WTC11 (cell line): Measurements from ENCODE around the gene CNOT8.

ENCODE experiments used
- ATF1 ChIP-seq: sonication (generic); formaldehyde crosslinking; IDR thresholded peaks from 2 replicates; pipeline ENCODE4 v1.8.1; 2023; ENCODE audit warnings: mild to moderate bottlenecking, moderate library complexity, missing genetic modification reagents
- CREB1 ChIP-seq: sonication (generic); formaldehyde crosslinking; IDR thresholded peaks from 2 replicates; pipeline ENCODE4 v1.8.0; 2023; ENCODE audit warnings: mild to moderate bottlenecking, missing genetic modification reagents
- FOXK1 ChIP-seq: sonication (generic); formaldehyde crosslinking; IDR thresholded peaks from 2 replicates; pipeline ENCODE4 v1.8.0; 2022; ENCODE audit warnings: mild to moderate bottlenecking, moderate library complexity, missing genetic modification reagents
- SP1 ChIP-seq: sonication (generic); formaldehyde crosslinking; conservative IDR thresholded peaks from 2 replicates; pipeline ENCODE4 v1.8.1; 2022; ENCODE audit warnings: missing genetic modification reagents
- ZNF121 ChIP-seq: sonication (generic); formaldehyde crosslinking; IDR thresholded peaks from 2 replicates; pipeline ENCODE4 v1.8.0; 2023; ENCODE audit warnings: missing genetic modification reagents
- ZNF416 ChIP-seq: fragments of 250-450 bp; sonication (Bioruptor Pico); IDR thresholded peaks from 2 replicates; pipeline ENCODE4 v1.9.0; 2021; ENCODE audit warnings: mild to moderate bottlenecking, inconsistent platforms
- TF ChIP-seq, protein P1 (sequence below): fragments of 200-600 bp; IDR thresholded peaks from 2 replicates; pipeline ENCODE4 v1.8.0; 2022; ENCODE audit warnings: antibody characterized with exemption
- TF ChIP-seq, protein P2 (sequence below): sonication (generic); formaldehyde crosslinking; IDR thresholded peaks from 2 replicates; pipeline ENCODE4 v1.8.0; 2022; ENCODE audit warnings: missing genetic modification reagents
- TF ChIP-seq, protein P3 (sequence below): sonication (generic); formaldehyde crosslinking; IDR thresholded peaks from 2 replicates; pipeline ENCODE4 v1.8.1; 2023; ENCODE audit warnings: mild to moderate bottlenecking, missing genetic modification reagents
- TF ChIP-seq, protein P4 (sequence below): sonication (generic); formaldehyde crosslinking; IDR thresholded peaks from 2 replicates; pipeline ENCODE4 v1.8.1; 2023; ENCODE audit warnings: mild to moderate bottlenecking, missing genetic modification reagents, moderate library complexity
- TF ChIP-seq, protein P5 (sequence below): sonication (generic); formaldehyde crosslinking; IDR thresholded peaks from 2 replicates; pipeline ENCODE4 v1.8.1; 2023; ENCODE audit warnings: mild to moderate bottlenecking, missing genetic modification reagents
- TF ChIP-seq, protein P6 (sequence below): sonication (generic); formaldehyde crosslinking; IDR thresholded peaks from 2 replicates; pipeline ENCODE4 v1.8.1; 2022; ENCODE audit warnings: mild to moderate bottlenecking, moderate library complexity, missing genetic modification reagents

DNA sequence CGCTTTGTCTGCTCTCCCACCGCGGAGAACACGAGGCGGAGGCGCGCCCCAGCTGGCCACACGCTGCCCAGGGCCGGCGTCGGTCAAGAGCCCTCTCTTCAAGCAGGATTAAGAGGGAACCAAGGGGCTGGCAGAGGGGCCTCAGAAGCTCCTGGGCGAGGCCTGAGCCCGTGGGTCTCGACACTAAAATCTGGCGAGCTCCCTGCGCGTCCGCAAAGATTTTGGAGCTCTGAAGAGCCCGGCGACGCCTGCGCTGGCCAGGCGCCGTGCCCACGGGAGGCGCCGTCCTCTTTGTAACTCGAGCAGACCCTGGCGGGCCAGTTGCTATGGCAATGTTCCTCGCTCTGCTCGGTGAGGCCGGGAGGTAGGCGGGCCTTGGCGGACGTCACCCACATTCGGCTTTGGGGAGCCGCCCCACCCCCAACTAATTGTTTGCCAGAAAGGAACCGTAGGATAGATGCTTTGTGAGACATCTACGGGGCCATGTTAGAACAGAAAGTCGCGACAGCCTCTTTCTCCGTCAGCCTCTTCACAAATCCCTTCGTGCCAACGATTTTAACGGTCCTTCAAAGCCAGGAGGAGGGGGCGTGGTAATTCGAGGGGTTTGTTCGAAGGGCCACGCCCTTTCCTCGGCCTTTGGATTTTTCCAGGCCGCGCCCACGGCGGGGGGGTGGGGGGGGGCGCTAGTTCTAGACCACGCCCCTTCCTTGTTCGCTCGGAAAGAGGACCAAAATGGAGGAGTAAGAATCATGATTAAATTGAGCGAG lies 714 bp upstream of the CNOT8 start:
- TF ChIP-seq, protein P1, sequence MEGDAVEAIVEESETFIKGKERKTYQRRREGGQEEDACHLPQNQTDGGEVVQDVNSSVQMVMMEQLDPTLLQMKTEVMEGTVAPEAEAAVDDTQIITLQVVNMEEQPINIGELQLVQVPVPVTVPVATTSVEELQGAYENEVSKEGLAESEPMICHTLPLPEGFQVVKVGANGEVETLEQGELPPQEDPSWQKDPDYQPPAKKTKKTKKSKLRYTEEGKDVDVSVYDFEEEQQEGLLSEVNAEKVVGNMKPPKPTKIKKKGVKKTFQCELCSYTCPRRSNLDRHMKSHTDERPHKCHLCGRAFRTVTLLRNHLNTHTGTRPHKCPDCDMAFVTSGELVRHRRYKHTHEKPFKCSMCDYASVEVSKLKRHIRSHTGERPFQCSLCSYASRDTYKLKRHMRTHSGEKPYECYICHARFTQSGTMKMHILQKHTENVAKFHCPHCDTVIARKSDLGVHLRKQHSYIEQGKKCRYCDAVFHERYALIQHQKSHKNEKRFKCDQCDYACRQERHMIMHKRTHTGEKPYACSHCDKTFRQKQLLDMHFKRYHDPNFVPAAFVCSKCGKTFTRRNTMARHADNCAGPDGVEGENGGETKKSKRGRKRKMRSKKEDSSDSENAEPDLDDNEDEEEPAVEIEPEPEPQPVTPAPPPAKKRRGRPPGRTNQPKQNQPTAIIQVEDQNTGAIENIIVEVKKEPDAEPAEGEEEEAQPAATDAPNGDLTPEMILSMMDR, result no peak
- no peak for TF ChIP-seq ZNF416 (CRISPR knock-in tag)
- TF ChIP-seq ZNF121 (CRISPR knock-in tag), result no peak
- peak; percentile 68; the same call in 1 of the 2 replicates for TF ChIP-seq FOXK1
- TF ChIP-seq CREB1 (CRISPR knock-in tag), result no peak
- TF ChIP-seq, protein P2, sequence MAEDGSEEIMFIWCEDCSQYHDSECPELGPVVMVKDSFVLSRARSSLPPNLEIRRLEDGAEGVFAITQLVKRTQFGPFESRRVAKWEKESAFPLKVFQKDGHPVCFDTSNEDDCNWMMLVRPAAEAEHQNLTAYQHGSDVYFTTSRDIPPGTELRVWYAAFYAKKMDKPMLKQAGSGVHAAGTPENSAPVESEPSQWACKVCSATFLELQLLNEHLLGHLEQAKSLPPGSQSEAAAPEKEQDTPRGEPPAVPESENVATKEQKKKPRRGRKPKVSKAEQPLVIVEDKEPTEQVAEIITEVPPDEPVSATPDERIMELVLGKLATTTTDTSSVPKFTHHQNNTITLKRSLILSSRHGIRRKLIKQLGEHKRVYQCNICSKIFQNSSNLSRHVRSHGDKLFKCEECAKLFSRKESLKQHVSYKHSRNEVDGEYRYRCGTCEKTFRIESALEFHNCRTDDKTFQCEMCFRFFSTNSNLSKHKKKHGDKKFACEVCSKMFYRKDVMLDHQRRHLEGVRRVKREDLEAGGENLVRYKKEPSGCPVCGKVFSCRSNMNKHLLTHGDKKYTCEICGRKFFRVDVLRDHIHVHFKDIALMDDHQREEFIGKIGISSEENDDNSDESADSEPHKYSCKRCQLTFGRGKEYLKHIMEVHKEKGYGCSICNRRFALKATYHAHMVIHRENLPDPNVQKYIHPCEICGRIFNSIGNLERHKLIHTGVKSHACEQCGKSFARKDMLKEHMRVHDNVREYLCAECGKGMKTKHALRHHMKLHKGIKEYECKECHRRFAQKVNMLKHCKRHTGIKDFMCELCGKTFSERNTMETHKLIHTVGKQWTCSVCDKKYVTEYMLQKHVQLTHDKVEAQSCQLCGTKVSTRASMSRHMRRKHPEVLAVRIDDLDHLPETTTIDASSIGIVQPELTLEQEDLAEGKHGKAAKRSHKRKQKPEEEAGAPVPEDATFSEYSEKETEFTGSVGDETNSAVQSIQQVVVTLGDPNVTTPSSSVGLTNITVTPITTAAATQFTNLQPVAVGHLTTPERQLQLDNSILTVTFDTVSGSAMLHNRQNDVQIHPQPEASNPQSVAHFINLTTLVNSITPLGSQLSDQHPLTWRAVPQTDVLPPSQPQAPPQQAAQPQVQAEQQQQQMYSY (CRISPR knock-in tag), result no peak
- TF ChIP-seq, protein P3, sequence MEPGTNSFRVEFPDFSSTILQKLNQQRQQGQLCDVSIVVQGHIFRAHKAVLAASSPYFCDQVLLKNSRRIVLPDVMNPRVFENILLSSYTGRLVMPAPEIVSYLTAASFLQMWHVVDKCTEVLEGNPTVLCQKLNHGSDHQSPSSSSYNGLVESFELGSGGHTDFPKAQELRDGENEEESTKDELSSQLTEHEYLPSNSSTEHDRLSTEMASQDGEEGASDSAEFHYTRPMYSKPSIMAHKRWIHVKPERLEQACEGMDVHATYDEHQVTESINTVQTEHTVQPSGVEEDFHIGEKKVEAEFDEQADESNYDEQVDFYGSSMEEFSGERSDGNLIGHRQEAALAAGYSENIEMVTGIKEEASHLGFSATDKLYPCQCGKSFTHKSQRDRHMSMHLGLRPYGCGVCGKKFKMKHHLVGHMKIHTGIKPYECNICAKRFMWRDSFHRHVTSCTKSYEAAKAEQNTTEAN (CRISPR knock-in tag), result peak; percentile 68; the same call in 1 of the 2 replicates
- TF ChIP-seq ATF1 (CRISPR knock-in tag), result no peak; the same call in 1 of the 2 replicates
- TF ChIP-seq, protein P4, sequence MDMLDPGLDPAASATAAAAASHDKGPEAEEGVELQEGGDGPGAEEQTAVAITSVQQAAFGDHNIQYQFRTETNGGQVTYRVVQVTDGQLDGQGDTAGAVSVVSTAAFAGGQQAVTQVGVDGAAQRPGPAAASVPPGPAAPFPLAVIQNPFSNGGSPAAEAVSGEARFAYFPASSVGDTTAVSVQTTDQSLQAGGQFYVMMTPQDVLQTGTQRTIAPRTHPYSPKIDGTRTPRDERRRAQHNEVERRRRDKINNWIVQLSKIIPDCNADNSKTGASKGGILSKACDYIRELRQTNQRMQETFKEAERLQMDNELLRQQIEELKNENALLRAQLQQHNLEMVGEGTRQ (CRISPR knock-in tag), result no peak
- TF ChIP-seq, protein P5, sequence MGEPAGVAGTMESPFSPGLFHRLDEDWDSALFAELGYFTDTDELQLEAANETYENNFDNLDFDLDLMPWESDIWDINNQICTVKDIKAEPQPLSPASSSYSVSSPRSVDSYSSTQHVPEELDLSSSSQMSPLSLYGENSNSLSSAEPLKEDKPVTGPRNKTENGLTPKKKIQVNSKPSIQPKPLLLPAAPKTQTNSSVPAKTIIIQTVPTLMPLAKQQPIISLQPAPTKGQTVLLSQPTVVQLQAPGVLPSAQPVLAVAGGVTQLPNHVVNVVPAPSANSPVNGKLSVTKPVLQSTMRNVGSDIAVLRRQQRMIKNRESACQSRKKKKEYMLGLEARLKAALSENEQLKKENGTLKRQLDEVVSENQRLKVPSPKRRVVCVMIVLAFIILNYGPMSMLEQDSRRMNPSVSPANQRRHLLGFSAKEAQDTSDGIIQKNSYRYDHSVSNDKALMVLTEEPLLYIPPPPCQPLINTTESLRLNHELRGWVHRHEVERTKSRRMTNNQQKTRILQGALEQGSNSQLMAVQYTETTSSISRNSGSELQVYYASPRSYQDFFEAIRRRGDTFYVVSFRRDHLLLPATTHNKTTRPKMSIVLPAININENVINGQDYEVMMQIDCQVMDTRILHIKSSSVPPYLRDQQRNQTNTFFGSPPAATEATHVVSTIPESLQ, result no peak
- no peak; the same call in 1 of the 2 replicates for TF ChIP-seq SP1
- TF ChIP-seq, protein P6, sequence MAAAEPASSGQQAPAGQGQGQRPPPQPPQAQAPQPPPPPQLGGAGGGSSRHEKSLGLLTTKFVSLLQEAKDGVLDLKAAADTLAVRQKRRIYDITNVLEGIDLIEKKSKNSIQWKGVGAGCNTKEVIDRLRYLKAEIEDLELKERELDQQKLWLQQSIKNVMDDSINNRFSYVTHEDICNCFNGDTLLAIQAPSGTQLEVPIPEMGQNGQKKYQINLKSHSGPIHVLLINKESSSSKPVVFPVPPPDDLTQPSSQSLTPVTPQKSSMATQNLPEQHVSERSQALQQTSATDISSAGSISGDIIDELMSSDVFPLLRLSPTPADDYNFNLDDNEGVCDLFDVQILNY (CRISPR knock-in tag), result no peak
